Left lung (tissue), 10 donors: ENCODE data around the gene SENP6. TPM values are rescaled to one million over a fixed set of nuclear protein-coding genes. Genes with fewer than 3 reads are reported as not detected.
A peak's percentile ranks its signal among the peaks of the same experiment; 100 is the strongest.

ENCODE experiments used
- ATAC-seq: fragments of 200-7000 bp; cut with Tn5 transposase; one replicate; pipeline ENCODE4 v1.9.1; 2020; ENCODE audit warnings: moderate library complexity
- DNase-seq, 4 donors: peaks; one replicate each; pipeline ENCODE4 v3.0.0-alpha.2; 2013 to 2020
- H3K27ac ChIP-seq, 2 donors: fragments of 200-600 bp; sonication (generic) in 1 of 2; one replicate each; pipeline versions ENCODE4 v1.5.0 to v1.8.0; 2020 to 2021
- H3K27me3 ChIP-seq, 2 donors: fragments of 200-600 bp; sonication (generic) in 1 of 2; one replicate each; pipeline versions ENCODE4 v1.5.0 to v1.8.0; 2020 to 2021
- H3K36me3 ChIP-seq, 2 donors: fragments of 200-600 bp; sonication (generic) in 1 of 2; one replicate each; pipeline versions ENCODE4 v1.5.0 to v1.8.0; 2020 to 2021
- H3K4me1 ChIP-seq, 2 donors: fragments of 200-600 bp; one replicate each; pipeline ENCODE4 v1.8.0; 2021
- H3K4me3 ChIP-seq, 2 donors: fragments of 200-600 bp; sonication (generic) in 1 of 2; one replicate each; pipeline versions ENCODE4 v1.5.0 to v1.8.0; 2020 to 2021; ENCODE audit warnings: mild to moderate bottlenecking in 1 of 2
- H3K9me3 ChIP-seq, 2 donors: fragments of 200-600 bp; sonication (generic) in 1 of 2; one replicate each; pipeline versions ENCODE4 v1.5.0 to v1.8.0; 2020 to 2021
- CTCF ChIP-seq, 2 donors: fragments of 200-600 bp; sonication (generic) in 1 of 2; IDR thresholded peaks; one replicate each; pipeline versions ENCODE4 v1.5.0 to v1.8.0; 2021; ENCODE audit warnings: antibody characterized with exemption in 2 of 2
- intact Hi-C, 2 donors: fragments of 100-400 bp; cut with DNase I; formaldehyde crosslinking; loops; one replicate each; pipeline versions ENCODE4 v1.11.2 to v1.14.2; 2022
- polyA plus RNA-seq, 6 donors: library from polyadenylated mRNA; unstranded; fragments of 120-200 nt; gene quantifications; one replicate each; pipeline ENCODE4 v1.2.1, GENCODE V29; 2013; ENCODE audit not compliant: insufficient read length in 6 of 6
- total RNA-seq, 2 donors: library from RNA; stranded (reverse); fragmentation: NEBNext Ultra II Directional; extraction: Animal tissue kit (Norgen Biotek cat#: 25700); gene quantifications; one replicate each; pipeline ENCODE4 v1.2.1, GENCODE V29; 2021
- donor health status: DM: no; HTN: yes; CAD: no.
- donor health status: DM: no; HTN: no; CAD: no.

SENP6 gene
- total and polyA plus RNA-seq, 8 donors, result 72.8 to 185 (median 163) TPM

- H3K27me3 ChIP-seq, result no peaks in the 10 kb centered on the region
- no peak for DNase-seq
- intact Hi-C loops, result no loop called here
These were observed 7.4 kb downstream of the SENP6 start for GRCh38 chr6:75608956-75609533.

GRCh38 chr6:75609639-75610590 lies 8.2 kb downstream of the SENP6 start:
- H3K27ac ChIP-seq, result peak overlapping the region in 1 of 2 donors; percentile 81
- no peaks in the 10 kb centered on the region for H3K36me3 ChIP-seq
- DNase-seq (no peak), ATAC-seq (no peak)
- no peaks in the 10 kb centered on the region for H3K27me3 ChIP-seq
- H3K4me3 ChIP-seq, result no peak overlapping the region
- no peak for TF ChIP-seq CTCF (IDR thresholded peaks at IDR 0.05)
- no peaks in the 10 kb centered on the region for H3K9me3 ChIP-seq
- peaks cover 0 to 100% of the 10 kb centered on the region in 2 donors for H3K4me1 ChIP-seq
- intact Hi-C loops, result no loop called here

More at GRCh38 chr6:75608956-75609533, 7.4 kb downstream of the SENP6 start:
- H3K9me3 ChIP-seq, result no peaks in the 10 kb centered on the region
- peak; percentile 35 for ATAC-seq
- TF ChIP-seq CTCF (IDR thresholded peaks at IDR 0.05), result no peak
- H3K27ac ChIP-seq, result peak overlapping the region in 1 of 2 donors; percentile 81
- peaks cover 2 to 99% of the 10 kb centered on the region in 2 donors for H3K4me1 ChIP-seq
- no peaks in the 10 kb centered on the region for H3K36me3 ChIP-seq
- H3K4me3 ChIP-seq, result no peak overlapping the region

GRCh38 chr6:75611011-75611701 lies 9.5 kb downstream of the SENP6 start:
- ATAC-seq (no peak), DNase-seq (no peak)
- no peaks in the 10 kb centered on the region for H3K36me3 ChIP-seq
- H3K4me1 ChIP-seq, result peaks cover 0 to 90% of the 10 kb centered on the region in 2 donors
- H3K27me3 ChIP-seq, result no peaks in the 10 kb centered on the region
- intact Hi-C loops, result no loop called here
- H3K4me3 ChIP-seq, result no peak overlapping the region
- TF ChIP-seq CTCF (IDR thresholded peaks at IDR 0.05), result no peak
- no peaks in the 10 kb centered on the region for H3K9me3 ChIP-seq
- peak overlapping the region in 1 of 2 donors; percentile 24 for H3K27ac ChIP-seq

GRCh38 chr6:75611702-75612375 lies 10.2 kb downstream of the SENP6 start:
- H3K4me3 ChIP-seq, result no peak overlapping the region
- no peaks in the 10 kb centered on the region for H3K27me3 ChIP-seq
- ATAC-seq (peak; percentile 41), DNase-seq (no peak)
- peak overlapping the region in 1 of 2 donors; percentile 53 for H3K27ac ChIP-seq
- TF ChIP-seq CTCF (IDR thresholded peaks at IDR 0.05), result no peak
- peaks cover 0 to 83% of the 10 kb centered on the region in 2 donors for H3K4me1 ChIP-seq
- H3K9me3 ChIP-seq, result no peaks in the 10 kb centered on the region
- no peaks in the 10 kb centered on the region for H3K36me3 ChIP-seq
- intact Hi-C loops, result no loop called here
